Measurements from ENCODE around the gene CD160.

DNA sequence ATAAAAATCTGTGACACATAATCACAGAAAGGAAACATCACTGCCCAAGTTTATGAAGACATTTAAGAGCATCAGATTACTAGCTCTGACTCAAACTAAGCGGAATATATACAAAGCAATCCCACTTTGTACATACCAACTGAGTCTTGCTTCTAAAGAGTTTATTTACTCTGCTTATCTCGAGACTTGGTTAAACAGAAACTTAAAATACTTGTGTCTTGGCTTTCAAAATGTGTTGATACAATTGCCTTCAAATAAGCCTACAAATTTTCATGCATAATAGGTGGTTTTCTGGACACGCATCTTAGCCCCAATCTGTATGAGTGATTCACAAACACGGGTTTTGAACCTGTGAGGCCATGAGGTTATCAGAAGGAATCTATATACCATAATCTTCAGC is 21.0 kb downstream of the CD160 start:
- TF ChIP-seq CTCF (IDR thresholded peaks at IDR 0.05; ENCODE audit: borderline replicate concordance, extremely low read depth, low read length, poor library complexity, severe bottlenecking) (no peak), EZH2 (IDR thresholded peaks at IDR 0.05; ENCODE audit: borderline replicate concordance, low read depth, low read length, severe bottlenecking) (no peak)
